AG04450 (cell line): ENCODE data around the gene MUC12. TPM values are rescaled to one million over a fixed set of nuclear protein-coding genes. Genes with fewer than 3 reads are reported as not detected.

ENCODE experiments used
- CTCF ChIA-PET: fragments of 300-600, 350-600 bp; formaldehyde crosslinking; extraction: SDS; loops from one replicate; lab custom pipeline; 2022; ENCODE audit warnings: antibody characterized with exemption, inconsistent platforms; lab: Charles Lee
- POLR2A ChIA-PET: fragments of 350-600 bp; formaldehyde crosslinking; extraction: SDS; loops from one replicate; lab custom pipeline; 2021; ENCODE audit warnings: antibody characterized with exemption, inconsistent platforms; lab: Yijun Ruan, JAX
- DNase-seq: peaks from one replicate; pipeline ENCODE4 v3.0.0-alpha.2; 2011; ENCODE audit warnings: low read depth, low spot score
- H3K27ac ChIP-seq: one replicate; pipeline ENCODE4 v1.5.1; 2012; ENCODE audit warnings: low read depth, low read length, control low read depth
- H3K27me3 ChIP-seq: one replicate; pipeline ENCODE4 v1.6.0; 2012; ENCODE audit warnings: low read length; ENCODE audit not compliant: control insufficient read depth, insufficient read depth
- H3K4me3 ChIP-seq: 2 replicates; pipeline ENCODE4 v1.5.1; 2011; ENCODE audit warnings: mild to moderate bottlenecking, low read depth, low read length, control low read depth
- H3K9me3 ChIP-seq: 2 replicates; pipeline ENCODE4 v1.5.1; 2012; ENCODE audit warnings: low read length; ENCODE audit not compliant: control insufficient read depth, insufficient read depth
- polyA plus RNA-seq: library from polyadenylated mRNA; depleted of rRNA; stranded (reverse); fragments of >200 nt; gene quantifications from 2 replicates; pipeline ENCODE4 v1.2.3, GENCODE V29; 2011
- TF ChIP-seq, protein P1 (sequence below): IDR thresholded peaks from 2 replicates; pipeline ENCODE4 v1.5.1; 2011; ENCODE audit warnings: low read depth, low read length, control low read depth, inconsistent platforms

Gene MUC12
- polyA plus RNA-seq, 1 experiment, result 1.8 TPM

GRCh38 chr7:100962537-100962936 lies 6.8 kb upstream of the MUC12 start:
- POLR2A ChIA-PET, result no interaction called here
- DNase-seq, result no peak
- peaks cover 59% of the 10 kb centered on the region for H3K27me3 ChIP-seq
- no peak overlapping the region for H3K27ac ChIP-seq
- CTCF ChIA-PET, result no interaction called here
- peaks cover 10% of the 10 kb centered on the region; the same call in 1 of the 2 replicates for H3K9me3 ChIP-seq
- H3K4me3 ChIP-seq, result no peak overlapping the region
- TF ChIP-seq, protein P1, sequence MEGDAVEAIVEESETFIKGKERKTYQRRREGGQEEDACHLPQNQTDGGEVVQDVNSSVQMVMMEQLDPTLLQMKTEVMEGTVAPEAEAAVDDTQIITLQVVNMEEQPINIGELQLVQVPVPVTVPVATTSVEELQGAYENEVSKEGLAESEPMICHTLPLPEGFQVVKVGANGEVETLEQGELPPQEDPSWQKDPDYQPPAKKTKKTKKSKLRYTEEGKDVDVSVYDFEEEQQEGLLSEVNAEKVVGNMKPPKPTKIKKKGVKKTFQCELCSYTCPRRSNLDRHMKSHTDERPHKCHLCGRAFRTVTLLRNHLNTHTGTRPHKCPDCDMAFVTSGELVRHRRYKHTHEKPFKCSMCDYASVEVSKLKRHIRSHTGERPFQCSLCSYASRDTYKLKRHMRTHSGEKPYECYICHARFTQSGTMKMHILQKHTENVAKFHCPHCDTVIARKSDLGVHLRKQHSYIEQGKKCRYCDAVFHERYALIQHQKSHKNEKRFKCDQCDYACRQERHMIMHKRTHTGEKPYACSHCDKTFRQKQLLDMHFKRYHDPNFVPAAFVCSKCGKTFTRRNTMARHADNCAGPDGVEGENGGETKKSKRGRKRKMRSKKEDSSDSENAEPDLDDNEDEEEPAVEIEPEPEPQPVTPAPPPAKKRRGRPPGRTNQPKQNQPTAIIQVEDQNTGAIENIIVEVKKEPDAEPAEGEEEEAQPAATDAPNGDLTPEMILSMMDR, result no peak

DNA sequence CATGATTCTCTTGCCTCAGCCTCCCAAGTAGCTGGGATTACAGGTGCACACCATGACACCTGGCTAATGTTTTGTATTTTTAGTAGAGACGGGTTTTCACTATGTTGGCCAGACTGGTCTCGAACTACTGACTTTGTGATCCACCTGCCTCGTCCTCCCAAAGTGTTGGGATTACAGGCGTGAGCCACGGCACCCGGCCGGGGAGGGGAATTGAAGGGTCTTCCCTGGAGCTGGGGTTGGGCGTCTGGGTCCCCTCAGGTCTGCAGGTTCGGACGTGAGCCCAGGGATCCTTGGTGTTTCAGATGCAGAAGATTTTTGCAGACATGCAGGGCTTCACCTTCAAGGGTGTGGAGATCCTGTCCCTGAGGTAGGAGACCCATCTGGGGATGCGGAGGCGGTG lies 6.0 kb upstream of the MUC12 start:
- TF ChIP-seq, protein P1, result no peak
- H3K4me3 ChIP-seq, result no peak overlapping the region
- H3K9me3 ChIP-seq, result peaks cover 10% of the 10 kb centered on the region; the same call in 1 of the 2 replicates
- POLR2A ChIA-PET, result no interaction called here
- no peak for DNase-seq
- H3K27ac ChIP-seq, result no peak overlapping the region
- peaks cover 62% of the 10 kb centered on the region for H3K27me3 ChIP-seq
- CTCF ChIA-PET, result no interaction called here

DNA sequence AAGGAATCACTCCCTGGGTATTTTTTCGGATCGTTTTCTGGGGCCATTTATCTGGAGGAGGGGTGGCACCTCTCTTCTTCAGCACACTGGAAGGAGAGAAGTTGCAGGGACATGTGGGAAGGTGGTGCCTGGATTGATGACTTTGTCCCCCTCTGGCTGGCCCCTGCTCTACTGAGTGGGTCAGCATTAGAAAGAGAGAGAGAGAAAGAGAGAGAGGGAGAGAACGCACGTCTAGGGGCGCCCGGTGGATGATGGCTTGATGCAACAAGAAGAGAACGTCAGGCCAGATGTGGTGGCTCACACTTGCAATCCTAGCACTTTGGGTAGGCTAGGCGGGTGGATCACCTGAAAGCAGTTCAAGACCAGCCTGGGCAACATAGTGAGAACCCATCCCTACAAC lies 5.5 kb upstream of the MUC12 start:
- TF ChIP-seq, protein P1, result no peak
- ChIA-PET POLR2A (no interaction called here), CTCF (no interaction called here)
- Histone ChIP-seq H3K27me3 (peaks cover 65% of the 10 kb centered on the region), H3K27ac (no peak overlapping the region), H3K9me3 (peaks cover 10% of the 10 kb centered on the region; the same call in 1 of the 2 replicates), H3K4me3 (no peak overlapping the region)
- DNase-seq, result no peak

GRCh38 chr7:100964630-100965029 lies 4.7 kb upstream of the MUC12 start:
- ChIA-PET CTCF (no interaction called here), POLR2A (no interaction called here)
- peaks cover 60% of the 10 kb centered on the region for H3K27me3 ChIP-seq
- H3K9me3 ChIP-seq, result peaks cover 10% of the 10 kb centered on the region; the same call in 1 of the 2 replicates
- DNase-seq, result no peak
- H3K27ac ChIP-seq, result no peak overlapping the region
- TF ChIP-seq, protein P1, result no peak
- H3K4me3 ChIP-seq, result no peak overlapping the region

GRCh38 chr7:100965045-100965722 lies 4.2 kb upstream of the MUC12 start:
- Histone ChIP-seq H3K9me3 (peaks cover 10% of the 10 kb centered on the region; the same call in 1 of the 2 replicates), H3K27ac (no peak overlapping the region), H3K27me3 (peaks cover 61% of the 10 kb centered on the region), H3K4me3 (no peak overlapping the region)
- ChIA-PET CTCF (interaction anchor here (0.9 to 1.2 kb wide), 2 partner anchors 11 to 93 kb away, joined by 3 to 5 read pairs; no protein-coding TSS in a partner anchor), POLR2A (no interaction called here)
- no peak for DNase-seq
- TF ChIP-seq, protein P1, result no peak
